ENCODE measurements around the gene HOXD3. TPM values are rescaled to one million over a fixed set of nuclear protein-coding genes. Genes with fewer than 3 reads are reported as not detected.

The HOXD3 gene
- total RNA-seq = 2.6 and 8.9 TPM in 2 replicates

DNA sequence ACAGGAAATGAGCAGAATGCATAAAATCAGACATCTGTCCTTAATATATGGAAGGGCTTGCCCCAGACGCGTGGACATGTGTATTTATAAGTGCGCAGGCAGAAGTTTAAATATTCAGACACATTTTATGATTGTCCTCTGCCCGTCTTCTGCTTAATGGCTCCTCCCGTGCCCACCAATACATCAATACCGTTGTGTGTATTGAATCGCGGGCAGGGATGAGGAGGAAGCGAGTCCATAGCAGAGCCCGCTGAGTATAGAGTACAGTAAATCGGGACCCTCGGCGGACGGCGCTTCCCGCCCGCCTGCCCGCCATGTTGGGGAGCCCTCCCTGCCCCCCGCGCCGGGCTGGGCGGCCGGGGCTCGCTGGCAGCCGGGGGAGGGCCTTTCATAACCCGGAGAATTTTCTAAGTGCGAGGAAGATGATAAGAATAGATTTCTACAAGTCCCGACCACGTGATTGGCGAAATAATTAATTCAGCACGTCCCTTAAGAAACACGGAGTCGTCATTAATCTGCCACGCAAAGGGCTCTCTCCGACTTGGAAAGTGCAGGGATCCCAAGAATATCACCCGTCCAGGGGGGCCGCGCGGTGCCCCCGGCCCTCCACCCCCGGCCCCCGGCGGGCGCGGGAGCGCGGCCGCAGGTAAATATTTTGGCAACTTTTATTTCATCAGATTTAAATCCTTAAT lies at the start of gene HOXD3:
Gene HOXD3 (plus strand): TSS at position 501 of the 692 bp plus-strand sequence. CDS start 11,808 bp downstream, outside the sequence.

DNA sequence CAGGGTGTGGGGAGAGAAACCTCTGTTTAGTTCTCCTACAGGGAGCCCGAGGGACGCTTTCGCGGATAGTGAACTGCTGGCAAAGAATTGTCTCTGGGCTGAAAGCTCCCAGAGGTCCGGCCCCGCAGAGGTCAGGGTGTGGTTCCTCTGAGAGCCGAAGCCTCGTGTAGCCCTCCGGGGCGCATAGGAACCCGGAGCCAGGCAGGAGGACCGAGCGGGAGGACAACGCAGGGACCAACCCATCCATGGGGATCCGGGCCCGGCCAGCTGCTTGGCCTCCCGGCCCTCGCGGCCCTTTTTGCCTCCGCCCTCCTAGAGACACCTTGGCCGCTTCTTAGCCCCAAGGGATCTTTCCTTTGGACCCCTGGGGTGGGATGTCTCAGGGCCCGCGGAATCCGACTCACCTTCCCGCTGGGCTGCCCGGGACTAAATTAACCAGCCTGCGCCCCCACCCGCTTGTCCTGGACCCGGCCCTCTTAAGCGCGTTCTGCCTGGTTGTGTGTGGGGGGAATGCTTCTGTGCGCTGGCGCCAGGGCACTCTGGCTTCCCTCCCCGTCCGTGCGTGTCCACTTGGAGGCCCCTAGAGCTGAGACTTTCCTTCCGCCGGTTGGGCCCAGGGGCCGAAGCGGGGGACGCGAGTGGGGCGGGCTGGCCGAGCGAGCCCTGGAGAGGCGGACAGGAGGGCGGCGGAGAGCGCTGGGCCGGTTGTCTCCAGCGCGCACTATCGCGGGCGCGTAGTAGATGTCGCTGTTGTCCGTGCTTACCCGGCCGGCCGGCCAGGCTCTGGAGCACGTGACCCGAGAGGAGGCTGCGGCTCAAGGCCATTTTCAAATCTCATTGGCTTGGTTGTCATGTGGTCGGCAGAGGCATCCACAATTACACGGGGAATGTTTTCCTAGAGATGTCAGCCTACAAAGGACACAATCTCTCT lies 41.0 kb upstream of the HOXD3 start, which contains the start of gene HOXD10:
Gene HOXD10 (plus strand): TSS at position 896 of the 931 bp plus-strand sequence. CDS start 56 bp downstream, outside the sequence.

DNA sequence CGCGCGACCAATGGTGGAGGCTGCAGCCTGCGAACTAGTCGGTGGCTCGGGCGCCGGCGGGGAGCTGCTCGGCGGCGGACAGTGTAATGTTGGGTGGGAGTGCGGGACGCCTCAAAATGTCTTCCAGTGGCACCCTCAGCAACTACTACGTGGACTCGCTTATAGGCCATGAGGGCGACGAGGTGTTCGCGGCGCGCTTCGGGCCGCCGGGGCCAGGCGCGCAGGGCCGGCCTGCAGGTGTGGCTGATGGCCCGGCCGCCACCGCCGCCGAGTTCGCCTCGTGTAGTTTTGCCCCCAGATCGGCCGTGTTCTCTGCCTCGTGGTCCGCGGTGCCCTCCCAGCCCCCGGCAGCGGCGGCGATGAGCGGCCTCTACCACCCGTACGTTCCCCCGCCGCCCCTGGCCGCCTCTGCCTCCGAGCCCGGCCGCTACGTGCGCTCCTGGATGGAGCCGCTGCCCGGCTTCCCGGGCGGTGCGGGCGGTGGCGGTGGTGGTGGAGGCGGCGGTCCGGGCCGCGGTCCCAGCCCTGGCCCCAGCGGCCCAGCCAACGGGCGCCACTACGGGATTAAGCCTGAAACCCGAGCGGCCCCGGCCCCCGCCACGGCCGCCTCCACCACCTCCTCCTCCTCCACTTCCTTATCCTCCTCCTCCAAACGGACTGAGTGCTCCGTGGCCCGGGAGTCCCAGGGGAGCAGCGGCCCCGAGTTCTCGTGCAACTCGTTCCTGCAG lies 34.3 kb upstream of the HOXD3 start, which contains the start of gene HOXD9:
Gene HOXD9 (plus strand): TSS at position 37 of the 728 bp plus-strand sequence. CDS start 50 bp downstream, at position 87.

DNA sequence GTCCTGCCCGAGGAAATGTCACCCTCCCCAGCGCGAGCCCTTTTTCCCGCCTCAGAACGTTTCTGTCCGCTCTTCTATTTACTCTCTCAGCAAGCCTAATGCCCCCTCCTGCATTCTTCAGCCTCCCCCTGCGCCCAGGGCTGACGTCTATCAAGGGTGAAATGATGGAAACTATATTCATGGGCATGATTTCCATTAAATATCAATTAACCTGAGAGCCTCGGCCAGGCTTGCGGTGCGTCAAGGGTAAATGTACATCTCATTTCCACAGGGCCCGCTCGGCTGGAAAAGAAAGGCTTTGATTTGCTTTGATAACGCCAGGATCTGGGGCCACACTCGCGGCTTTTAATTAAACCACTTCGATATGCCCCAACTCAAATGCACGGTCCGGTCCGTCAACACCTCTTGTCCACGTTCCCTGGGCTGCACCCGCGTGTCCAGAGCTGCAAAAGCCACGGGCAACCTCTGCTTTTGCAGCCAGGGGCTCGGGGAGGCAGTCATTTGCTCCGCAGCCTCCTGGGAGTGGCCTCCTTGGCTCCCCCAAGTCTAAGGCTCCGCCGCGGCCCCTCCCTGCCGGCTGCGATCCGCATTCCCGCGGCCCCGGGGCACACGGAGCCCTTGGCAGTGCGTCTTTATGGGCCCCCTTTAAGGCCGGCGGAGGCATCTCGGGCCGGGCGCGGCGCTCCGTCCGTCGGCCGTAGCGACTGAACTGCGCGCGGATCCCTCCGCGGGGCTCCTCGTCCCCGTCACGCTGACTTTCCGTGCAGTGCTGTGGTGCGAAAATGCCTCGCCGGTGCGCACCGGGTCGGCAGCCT lies 27.9 kb upstream of the HOXD3 start, which contains the start of gene HOXD8:
Gene HOXD8 (plus strand): TSS at position 724 of the 815 bp plus-strand sequence. CDS start 662 bp downstream, outside the sequence.

DNA sequence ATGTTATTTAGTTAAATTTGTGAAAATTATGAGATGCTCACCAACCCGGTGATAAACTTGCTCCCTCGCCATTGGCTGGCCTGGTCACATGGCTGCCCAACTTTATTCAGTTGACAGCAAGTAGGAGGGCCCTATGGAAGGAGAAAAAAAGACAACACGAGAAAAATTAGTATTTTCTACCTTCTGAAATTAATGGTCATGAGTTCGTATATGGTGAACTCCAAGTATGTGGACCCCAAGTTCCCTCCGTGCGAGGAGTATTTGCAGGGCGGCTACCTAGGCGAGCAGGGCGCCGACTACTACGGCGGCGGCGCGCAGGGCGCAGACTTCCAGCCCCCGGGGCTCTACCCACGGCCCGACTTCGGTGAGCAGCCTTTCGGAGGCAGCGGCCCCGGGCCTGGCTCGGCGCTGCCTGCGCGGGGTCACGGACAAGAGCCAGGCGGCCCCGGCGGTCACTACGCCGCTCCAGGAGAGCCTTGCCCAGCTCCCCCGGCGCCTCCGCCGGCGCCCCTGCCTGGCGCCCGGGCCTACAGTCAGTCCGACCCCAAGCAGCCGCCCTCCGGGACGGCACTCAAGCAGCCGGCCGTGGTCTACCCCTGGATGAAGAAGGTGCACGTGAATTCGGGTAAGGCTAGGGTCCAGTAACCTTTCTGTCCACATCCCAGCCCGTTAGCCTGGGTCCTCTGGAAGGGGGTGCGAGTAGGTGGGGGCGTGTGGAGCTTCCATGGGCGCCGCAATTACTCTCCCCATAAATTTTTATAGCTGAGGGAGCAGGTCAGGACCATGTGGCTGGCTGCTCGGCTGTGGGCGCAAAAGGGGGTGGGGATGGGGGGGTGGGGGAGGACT lies 5.4 kb upstream of the HOXD3 start, which contains the start of gene HOXD4:
Gene HOXD4 (plus strand): TSS at position 109 of the 846 bp plus-strand sequence. CDS start 84 bp downstream, at position 193.

DNA sequence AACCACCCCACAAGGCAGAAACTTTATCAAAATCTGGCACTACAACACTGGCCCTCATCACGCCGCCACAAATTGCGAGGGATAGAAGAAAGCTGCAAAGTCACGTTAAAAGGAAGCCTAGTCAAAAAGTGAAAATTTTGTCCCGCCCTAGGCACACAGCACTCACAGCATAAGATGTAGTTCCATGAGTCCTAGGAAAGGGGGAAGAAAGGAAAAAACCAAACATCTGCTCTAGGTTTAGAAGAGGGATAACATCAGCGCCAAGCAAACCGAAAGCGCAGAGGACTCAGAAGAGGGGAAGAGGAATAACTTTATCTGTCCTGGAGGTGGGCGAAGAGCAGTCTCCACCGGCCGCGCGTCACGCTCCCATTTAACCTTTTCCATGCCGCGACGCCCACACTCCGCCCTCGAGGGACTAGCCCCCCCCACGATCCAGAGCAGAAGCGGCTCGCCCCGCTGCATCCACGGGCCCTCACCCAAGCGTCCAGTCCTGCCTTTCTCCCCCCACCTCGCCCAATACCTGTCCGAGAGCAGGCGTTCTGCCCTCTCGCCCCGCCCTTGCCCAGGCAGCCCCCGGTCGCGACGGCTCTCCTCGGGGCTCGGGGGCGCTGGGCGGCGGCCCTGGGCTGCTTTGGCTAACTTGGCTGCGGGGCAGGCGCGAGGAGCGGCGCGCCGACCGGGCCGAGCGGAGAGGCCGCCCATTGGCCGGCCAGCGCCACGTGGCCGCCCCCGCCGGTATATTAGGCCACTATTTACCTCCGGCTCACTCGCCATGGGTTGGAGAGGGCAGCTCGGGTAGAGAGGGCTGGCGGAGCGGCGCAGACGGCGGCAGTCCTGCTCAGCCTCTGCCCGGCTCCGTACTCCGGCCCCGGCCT lies 31.0 kb downstream of the HOXD3 start, which contains the start of gene HOXD1:
Gene HOXD1 (plus strand): TSS at position 770 of the 875 bp plus-strand sequence. CDS start 134 bp downstream, outside the sequence.

Other genes starting within 250 kb of the HOXD3 start
- 9.3 and 15.5 TPM in 2 replicates for gene LNPK, start 155.0 kb upstream of the HOXD3 start, total RNA-seq
- gene EVX2, start 73.3 kb upstream of the HOXD3 start, total RNA-seq = not detected in 2 replicates
- not detected in 2 replicates for gene HOXD13, start 64.6 kb upstream of the HOXD3 start, total RNA-seq
- not detected in 2 replicates for gene HOXD12, start 57.5 kb upstream of the HOXD3 start, total RNA-seq
- 19.2 and 24.7 TPM in 2 replicates for gene HOXD11, start 50.0 kb upstream of the HOXD3 start, total RNA-seq
- 9.8 and 25.0 TPM in 2 replicates for gene HOXD10, start 40.5 kb upstream of the HOXD3 start, total RNA-seq
- 5.7 and 11.4 TPM in 2 replicates for gene HOXD9, start 34.6 kb upstream of the HOXD3 start, total RNA-seq
- gene HOXD8, start 27.6 kb upstream of the HOXD3 start, total RNA-seq = 10.8 and 16.0 TPM in 2 replicates
- 9.6 and 14.5 TPM in 2 replicates for gene HOXD4, start 5.8 kb upstream of the HOXD3 start, total RNA-seq
- gene HOXD1, start 31.4 kb downstream of the HOXD3 start, total RNA-seq = 2.0 and 6.8 TPM in 2 replicates
- gene MTX2, start 112.1 kb downstream of the HOXD3 start, total RNA-seq = 28.6 and 35.2 TPM in 2 replicates

Data from mesangial cell (primary cell).